ENCODE results near the gene KLHL18.

Gene KLHL18

DNA sequence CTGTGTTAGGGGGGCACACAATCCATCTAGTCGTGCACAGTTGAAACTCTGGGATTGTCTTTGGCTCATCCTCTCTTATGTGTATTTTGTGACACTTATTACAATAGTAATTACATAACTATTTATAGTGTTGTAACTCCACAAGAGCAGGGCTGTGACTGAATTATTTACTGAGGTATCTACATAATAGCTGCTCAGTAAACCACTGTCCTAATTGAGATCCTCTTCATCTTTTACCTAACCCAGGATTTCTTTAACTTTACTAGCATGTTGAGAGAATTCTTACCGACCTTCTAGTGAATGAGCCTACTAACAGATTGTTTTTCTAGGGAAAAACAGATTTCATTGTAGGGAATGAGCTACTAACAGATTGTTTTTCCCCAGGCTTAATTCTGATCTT, 11.1 kb downstream of the KLHL18 start:
- TF ChIP-seq, protein P1, sequence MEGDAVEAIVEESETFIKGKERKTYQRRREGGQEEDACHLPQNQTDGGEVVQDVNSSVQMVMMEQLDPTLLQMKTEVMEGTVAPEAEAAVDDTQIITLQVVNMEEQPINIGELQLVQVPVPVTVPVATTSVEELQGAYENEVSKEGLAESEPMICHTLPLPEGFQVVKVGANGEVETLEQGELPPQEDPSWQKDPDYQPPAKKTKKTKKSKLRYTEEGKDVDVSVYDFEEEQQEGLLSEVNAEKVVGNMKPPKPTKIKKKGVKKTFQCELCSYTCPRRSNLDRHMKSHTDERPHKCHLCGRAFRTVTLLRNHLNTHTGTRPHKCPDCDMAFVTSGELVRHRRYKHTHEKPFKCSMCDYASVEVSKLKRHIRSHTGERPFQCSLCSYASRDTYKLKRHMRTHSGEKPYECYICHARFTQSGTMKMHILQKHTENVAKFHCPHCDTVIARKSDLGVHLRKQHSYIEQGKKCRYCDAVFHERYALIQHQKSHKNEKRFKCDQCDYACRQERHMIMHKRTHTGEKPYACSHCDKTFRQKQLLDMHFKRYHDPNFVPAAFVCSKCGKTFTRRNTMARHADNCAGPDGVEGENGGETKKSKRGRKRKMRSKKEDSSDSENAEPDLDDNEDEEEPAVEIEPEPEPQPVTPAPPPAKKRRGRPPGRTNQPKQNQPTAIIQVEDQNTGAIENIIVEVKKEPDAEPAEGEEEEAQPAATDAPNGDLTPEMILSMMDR (IDR thresholded peaks at IDR 0.05; ENCODE audit: low read depth, low read length): no peak
- H3K36me3 ChIP-seq: peaks cover 8% of the 10 kb centered on the region
- no peak for DNase-seq
- no peaks in the 10 kb centered on the region for H3K9me3 ChIP-seq (ENCODE audit: severe bottlenecking)
- no peak overlapping the region for H3K4me3 ChIP-seq (ENCODE audit: low read depth, low read length)
- no peaks in the 10 kb centered on the region for H3K27me3 ChIP-seq (ENCODE audit: insufficient read depth, low read depth, severe bottlenecking)
- H3K27ac ChIP-seq: no peak overlapping the region

- no peak for DNase-seq
- H3K27ac ChIP-seq: peak overlapping the region; percentile 50; the same call in 1 of the 2 replicates
- TF ChIP-seq, protein P1 (IDR thresholded peaks at IDR 0.05; ENCODE audit: low read depth, low read length): no peak
- no peak overlapping the region for H3K4me3 ChIP-seq (ENCODE audit: low read depth, low read length)
- no peaks in the 10 kb centered on the region for H3K9me3 ChIP-seq (ENCODE audit: severe bottlenecking)
- peaks cover 8% of the 10 kb centered on the region for H3K36me3 ChIP-seq
- no peaks in the 10 kb centered on the region for H3K27me3 ChIP-seq (ENCODE audit: insufficient read depth, low read depth, severe bottlenecking)
These were observed 11.6 kb downstream of the KLHL18 start for GRCh38 chr3:47294392-47294791.

DNA sequence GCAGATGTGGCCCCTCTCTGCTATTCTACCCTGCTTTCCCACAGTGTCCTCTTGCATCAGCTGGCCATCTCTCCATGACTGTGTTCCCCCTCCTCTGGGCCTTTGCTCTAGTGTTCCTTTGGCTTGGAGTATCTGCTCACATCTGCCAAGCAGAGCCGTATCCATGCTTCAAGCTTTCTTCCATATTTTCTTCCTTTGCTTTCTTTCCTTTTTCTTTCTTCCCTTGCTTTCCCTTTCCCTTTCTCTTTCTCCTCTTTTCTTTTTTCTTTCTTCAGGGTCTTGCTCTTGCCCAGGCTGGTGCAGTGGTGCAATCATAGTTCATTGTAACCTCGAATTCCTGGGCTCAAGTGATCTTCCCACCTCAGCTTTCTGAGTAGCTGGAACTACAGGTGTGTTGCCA, 12.6 kb downstream of the KLHL18 start:
- Histone ChIP-seq H3K9me3 (ENCODE audit: severe bottlenecking) (no peaks in the 10 kb centered on the region), H3K27me3 (ENCODE audit: insufficient read depth, low read depth, severe bottlenecking) (no peaks in the 10 kb centered on the region), H3K27ac (peak overlapping the region; percentile 50), H3K4me3 (ENCODE audit: low read depth, low read length) (no peak overlapping the region), H3K36me3 (peaks cover 8% of the 10 kb centered on the region)
- DNase-seq: no peak
- TF ChIP-seq, protein P1 (IDR thresholded peaks at IDR 0.05; ENCODE audit: low read depth, low read length): no peak

GRCh38 chr3:47295976-47296375, 13.2 kb downstream of the KLHL18 start:
- TF ChIP-seq, protein P1 (IDR thresholded peaks at IDR 0.05; ENCODE audit: low read depth, low read length): no peak
- Histone ChIP-seq H3K27ac (peak overlapping the region; percentile 50; the same call in 1 of the 2 replicates), H3K4me3 (ENCODE audit: low read depth, low read length) (no peak overlapping the region), H3K36me3 (peaks cover 2% of the 10 kb centered on the region; the same call in 1 of the 2 replicates), H3K9me3 (ENCODE audit: severe bottlenecking) (no peaks in the 10 kb centered on the region), H3K27me3 (ENCODE audit: insufficient read depth, low read depth, severe bottlenecking) (no peaks in the 10 kb centered on the region)
- no peak for DNase-seq

- Histone ChIP-seq H3K27me3 (ENCODE audit: insufficient read depth, low read depth, severe bottlenecking) (no peaks in the 10 kb centered on the region), H3K9me3 (ENCODE audit: severe bottlenecking) (no peaks in the 10 kb centered on the region), H3K27ac (no peak overlapping the region), H3K36me3 (no peaks in the 10 kb centered on the region; the same call in 1 of the 2 replicates), H3K4me3 (ENCODE audit: low read depth, low read length) (no peak overlapping the region)
- TF ChIP-seq, protein P1 (IDR thresholded peaks at IDR 0.05; ENCODE audit: low read depth, low read length): no peak
- DNase-seq: no peak
These were observed 14.0 kb downstream of the KLHL18 start for GRCh38 chr3:47296562-47297302.
